IMR-90 (cell line): ENCODE measurements around the gene LTA. TPM values are rescaled to one million over a fixed set of nuclear protein-coding genes. Genes with fewer than 3 reads are reported as not detected.

Experiments
- ATAC-seq: fragments of 200-7000 bp; cut with Tn5 transposase; 2 replicates; pipeline ENCODE4 v1.9.1; 2020; ENCODE audit warnings: low read depth, mild to moderate bottlenecking, moderate library complexity
- BruUV-seq: library from RNA; stranded (reverse); fragments of 400-500 nt; replicated peaks from 2 replicates; lab custom pipeline; 2021; lab: Mats Ljungman, UMichigan
- CTCF ChIA-PET: fragments of 300-600 bp; formaldehyde crosslinking; extraction: SDS; loops from one replicate; lab custom pipeline; 2021; ENCODE audit warnings: antibody characterized with exemption; lab: Yijun Ruan, JAX
- POLR2A ChIA-PET: fragments of 300-600 bp; sonication (Branson Sonifier 250); formaldehyde crosslinking; loops from one replicate; lab custom pipeline; 2022; ENCODE audit warnings: antibody characterized with exemption; ENCODE audit not compliant: unreplicated experiment; lab: Charles Lee
- DNase-seq: peaks from one replicate; pipeline ENCODE4 v3.0.0; 2013
- H2AFZ ChIP-seq: replicated peaks from 2 replicates; pipeline ENCODE3; 2013; ENCODE audit warnings: low read length, mild to moderate bottlenecking; ENCODE audit not compliant: poor library complexity
- H2AK5ac ChIP-seq: 2 replicates; pipeline ENCODE4 v1.6.1; 2013; ENCODE audit warnings: low read depth, low read length, inconsistent platforms
- H2AK9ac ChIP-seq: replicated peaks from 2 replicates; pipeline ENCODE3; 2013; ENCODE audit warnings: mild to moderate bottlenecking, low read depth, low read length, moderate library complexity; ENCODE audit not compliant: poor library complexity
- H2BK120ac ChIP-seq: 2 replicates; pipeline ENCODE4 v1.6.1; 2013; ENCODE audit warnings: low read depth, low read length, inconsistent platforms
- H2BK15ac ChIP-seq: 3 replicates; pipeline ENCODE4 v1.6.1; 2013; ENCODE audit warnings: low read depth, low read length, inconsistent platforms
- H2BK20ac ChIP-seq: 2 replicates; pipeline ENCODE4 v1.6.1; 2013; ENCODE audit warnings: low read depth, mild to moderate bottlenecking, inconsistent platforms, low read length, moderate library complexity
- H2BK5ac ChIP-seq: 2 replicates; pipeline ENCODE4 v1.6.1; 2013; ENCODE audit warnings: mild to moderate bottlenecking, low read depth, low read length, inconsistent platforms; ENCODE audit not compliant: poor library complexity, severe bottlenecking
- H3K14ac ChIP-seq: replicated peaks from 2 replicates; pipeline ENCODE4 v1.6.1; 2013; ENCODE audit warnings: low read depth, low read length, inconsistent platforms
- H3K18ac ChIP-seq: 2 replicates; pipeline ENCODE4 v1.6.1; 2013; ENCODE audit warnings: low read depth, low read length, control low read depth
- H3K23ac ChIP-seq: 2 replicates; pipeline ENCODE4 v1.6.1; 2013; ENCODE audit warnings: low read depth, low read length, inconsistent platforms
- H3K27ac ChIP-seq: 2 replicates; pipeline ENCODE4 v1.5.1; 2013; ENCODE audit warnings: mild to moderate bottlenecking, control low read depth, low read length; ENCODE audit not compliant: insufficient read depth
- H3K27me3 ChIP-seq: 2 replicates; pipeline ENCODE4 v1.6.1; 2013; ENCODE audit warnings: low read length; ENCODE audit not compliant: control insufficient read depth, insufficient read depth
- H3K36me3 ChIP-seq: 2 replicates; pipeline ENCODE4 v1.6.1; 2013; ENCODE audit warnings: low read length, mixed read lengths; ENCODE audit not compliant: control insufficient read depth, insufficient read depth
- H3K4ac ChIP-seq: 2 replicates; pipeline ENCODE4 v1.6.1; 2013; ENCODE audit warnings: low read depth, low read length, inconsistent platforms
- H3K4me1 ChIP-seq: 2 replicates; pipeline ENCODE4 v1.6.1; 2013; ENCODE audit warnings: low read length, mixed read lengths; ENCODE audit not compliant: control insufficient read depth, insufficient read depth
- H3K4me2 ChIP-seq: 2 replicates; pipeline ENCODE4 v1.6.1; 2013; ENCODE audit warnings: low read depth, mild to moderate bottlenecking, control low read depth, low read length, moderate library complexity
- H3K4me3 ChIP-seq: 2 replicates; pipeline ENCODE4 v1.5.1; 2013; ENCODE audit warnings: low read depth, mild to moderate bottlenecking, control low read depth, low read length, moderate library complexity; ENCODE audit not compliant: insufficient read depth
- H3K56ac ChIP-seq: 2 replicates; pipeline ENCODE4 v1.6.1; 2013; ENCODE audit warnings: low read length, inconsistent platforms; ENCODE audit not compliant: insufficient read depth; ENCODE audit errors: extremely low read depth
- H3K79me1 ChIP-seq, 2 experiments: 2 replicates each; pipeline ENCODE4 v1.6.1; 2013; ENCODE audit warnings: low read length in 2 of 2, inconsistent platforms in 1 of 2, low read depth in 1 of 2
- H3K9ac ChIP-seq: 2 replicates; pipeline ENCODE4 v1.6.1; 2013; ENCODE audit warnings: low read depth, low read length, control low read depth
- H3K9me1 ChIP-seq: 2 replicates; pipeline ENCODE4 v1.6.1; 2013; ENCODE audit warnings: low read length, inconsistent platforms; ENCODE audit not compliant: insufficient read depth
- H3K9me3 ChIP-seq: 2 replicates; pipeline ENCODE4 v1.6.1; 2013; ENCODE audit warnings: low read length; ENCODE audit not compliant: control insufficient read depth, insufficient read depth
- H4K20me1 ChIP-seq: 2 replicates; pipeline ENCODE4 v1.6.1; 2013; ENCODE audit warnings: low read length, inconsistent platforms; ENCODE audit not compliant: insufficient read depth
- H4K5ac ChIP-seq: 2 replicates; pipeline ENCODE4 v1.6.1; 2013; ENCODE audit warnings: mild to moderate bottlenecking, low read depth, low read length, control low read depth
- H4K8ac ChIP-seq, 2 experiments: 2 replicates each; pipeline ENCODE4 v1.6.1; 2013; ENCODE audit warnings: low read depth in 2 of 2, low read length in 2 of 2, control low read depth in 1 of 2, inconsistent platforms in 1 of 2
- H4K91ac ChIP-seq: 2 replicates; pipeline ENCODE4 v1.6.1; 2013; ENCODE audit warnings: low read depth, low read length, inconsistent platforms; ENCODE audit not compliant: insufficient read depth
- BHLHE40 ChIP-seq: fragments of 150-350 bp; IDR thresholded peaks from 2 replicates; pipeline ENCODE4 v1.6.1; 2016; ENCODE audit warnings: mild to moderate bottlenecking, low read depth, low read length
- POLR2A ChIP-seq: IDR thresholded peaks from 2 replicates; pipeline ENCODE4 v1.6.1; 2012; ENCODE audit warnings: mild to moderate bottlenecking, low read depth, low read length
- WGBS, 2 experiments: methylation state at CpG; one replicate each; pipeline versions ENCODE4 v1.1.5 to v1.1.7; 2013; ENCODE audit warnings: missing lambda C conversion rate in 2 of 2; ENCODE audit not compliant: insufficient read length in 1 of 2; ENCODE audit errors: extremely low coverage in 2 of 2; 5-methylcytosine and 5-hydroxymethylcytosine counted together
- dilution Hi-C: fragments of 300-500 bp; cut with HindIII; formaldehyde crosslinking; loops from one replicate; pipeline ENCODE4 v1.14.3; 2018; ENCODE audit warnings: low sequenced_read_pairs; ENCODE audit not compliant: unreplicated experiment
- in situ Hi-C: fragments of 300-500 bp; cut with MboI; formaldehyde crosslinking; loops from 3 replicates; pipeline ENCODE4 v1.14.3; 2019; ENCODE audit warnings: low sequenced_read_pairs, inconsistent platforms, mixed read lengths
- intact Hi-C: fragments of 100-400 bp; cut with micrococcal nuclease; formaldehyde crosslinking; loops from 2 replicates; pipeline ENCODE4 v1.10.0; 2022
- polyA plus RNA-seq, 3 experiments: library from polyadenylated mRNA; depleted of rRNA; stranded (reverse); fragments of >200 nt; gene quantifications; 2 replicates each; pipeline ENCODE4 v1.2.3, GENCODE V29; 2012; ENCODE audit warnings: low replicate concordance in 1 of 3
- total RNA-seq: library from RNA; depleted of rRNA; stranded (reverse); fragments of >200 nt; gene quantifications from 2 replicates; pipeline ENCODE4 v1.2.3, GENCODE V29; 2012

Gene LTA
- total and polyA plus RNA-seq, 2 of the 4 experiments (the other 2 are of a cell fraction) = not detected

DNA sequence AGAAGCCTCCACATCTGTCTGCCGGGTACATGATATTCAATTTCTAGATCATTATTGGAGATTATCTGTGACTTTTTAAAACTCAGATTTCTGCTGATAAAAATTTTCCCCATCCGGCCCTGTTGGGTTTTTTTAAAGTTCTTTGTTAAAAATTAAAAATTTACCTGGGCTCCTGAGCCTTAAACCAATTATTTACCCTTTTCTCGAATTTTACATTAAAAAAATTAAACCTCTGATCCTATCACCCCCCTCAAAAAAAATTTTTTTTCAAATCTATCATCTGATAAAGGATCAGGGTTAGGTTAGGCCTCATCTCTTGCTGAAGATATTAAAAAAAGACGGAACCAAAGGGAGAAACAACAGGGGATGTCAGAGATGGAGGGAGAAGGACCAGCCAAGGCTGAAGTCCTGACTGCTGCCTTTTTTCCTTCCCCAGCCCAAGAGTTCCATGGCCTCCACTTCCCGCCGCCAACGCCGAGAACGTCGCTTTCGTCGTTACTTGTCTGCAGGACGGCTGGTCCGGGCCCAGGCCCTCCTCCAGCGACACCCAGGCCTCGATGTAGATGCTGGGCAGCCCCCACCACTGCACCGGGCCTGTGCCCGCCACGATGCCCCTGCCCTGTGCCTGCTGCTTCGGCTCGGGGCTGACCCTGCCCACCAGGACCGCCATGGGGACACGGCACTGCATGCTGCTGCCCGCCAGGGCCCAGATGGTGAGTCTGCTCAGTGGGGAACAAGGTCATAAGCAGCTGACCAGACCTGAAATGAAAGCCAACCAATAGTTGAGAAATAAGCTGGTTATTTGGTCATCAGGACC is 24.2 kb upstream of the LTA start:
- H3K56ac ChIP-seq = peak overlapping the region; percentile 90
- H4K8ac ChIP-seq = peak overlapping the region; percentile 91 to 98
- 95 to 100% methylated on average over 1 to 11 of the region's 24 CpGs for WGBS, 2 experiments
- H3K9me1 ChIP-seq = peaks cover 6% of the 10 kb centered on the region
- H4K20me1 ChIP-seq = no peaks in the 10 kb centered on the region
- dilution Hi-C loops = no loop called here
- peak overlapping the region; percentile 81 for H3K9ac ChIP-seq
- ChIA-PET POLR2A (interaction anchor here (0.6 to 0.7 kb wide), 2 partner anchors 199 to 573 kb away, joined by 7 to 9 read pairs; no protein-coding TSS in a partner anchor), CTCF (interaction anchor here (0.6 to 2.4 kb wide), 4 partner anchors 12 to 191 kb away, joined by 3 to 14 read pairs (median 6); partner anchors contain the start of gene LST1)
- peak overlapping the region; percentile 85 for H2AFZ ChIP-seq
- peaks cover 8 to 30% of the 10 kb centered on the region in 2 experiments; a peak in 3 of 4 replicates for H3K79me1 ChIP-seq
- H3K4me2 ChIP-seq = peak overlapping the region; percentile 79
- peak overlapping the region; percentile 87 for H3K4ac ChIP-seq
- intact Hi-C loops = loop anchor here (2.0 to 5.0 kb wide), 4 partner anchors 34 to 404 kb away; partner anchors contain the start of genes GPANK1, HSPA1B and LTB
- peaks cover 6% of the 10 kb centered on the region for H3K4me1 ChIP-seq
- H2BK15ac ChIP-seq = no peak overlapping the region
- peak overlapping the region; percentile 27; the same call in 1 of the 2 replicates for H2BK120ac ChIP-seq
- peak overlapping the region; percentile 92 for H2AK5ac ChIP-seq
- peak overlapping the region; percentile 84 for H2BK5ac ChIP-seq
- peak overlapping the region; percentile 74 for H3K27ac ChIP-seq
- peak overlapping the region; percentile 93 for H3K23ac ChIP-seq
- TF ChIP-seq POLR2A (0 out of 2 replicates have a peak, but pooled peaks have one; percentile 7), BHLHE40 (no peak)
- DNase-seq = no peak
- no peaks in the 10 kb centered on the region for H3K27me3 ChIP-seq
- no peak for ATAC-seq
- H2AK9ac ChIP-seq = peak overlapping the region; percentile 97
- no peak overlapping the region for H2BK20ac ChIP-seq
- H4K5ac ChIP-seq = peak overlapping the region; percentile 89
- H4K91ac ChIP-seq = peak overlapping the region; percentile 48
- in situ Hi-C loops = loop anchor here (5.0 to 10.0 kb wide), 2 partner anchors 49 to 287 kb away; no protein-coding TSS in a partner anchor
- no peaks in the 10 kb centered on the region for H3K9me3 ChIP-seq
- H3K36me3 ChIP-seq = peaks cover 11% of the 10 kb centered on the region
- peak overlapping the region; percentile 90; the same call in 1 of the 2 replicates for H3K14ac ChIP-seq
- peak overlapping the region; percentile 45 for H3K4me3 ChIP-seq
- no TSS peak for BruUV-seq
- H3K18ac ChIP-seq = no peak overlapping the region; the same call in 1 of the 2 replicates
